Hematopoietic multipotent progenitor cell (in vitro differentiated cells): ENCODE results near the gene RIN3. TPM values are rescaled to one million over a fixed set of nuclear protein-coding genes. Genes with fewer than 3 reads are reported as not detected.
A peak's percentile ranks its signal among the peaks of the same experiment; 100 is the strongest.

Source experiments
- DNase-seq, 3 donors: peaks; one replicate each; pipeline ENCODE4 v3.0.0-alpha.2; 2011 to 2015; ENCODE audit warnings: low read depth in 2 of 3, low spot score in 2 of 3
- total RNA-seq: library from RNA; depleted of rRNA; stranded (reverse); fragments of >200 nt; gene quantifications from one replicate; pipeline ENCODE4 v1.2.3, GENCODE V29; 2012

Gene RIN3
- total RNA-seq, 1 donor: 73.5 TPM

DNA sequence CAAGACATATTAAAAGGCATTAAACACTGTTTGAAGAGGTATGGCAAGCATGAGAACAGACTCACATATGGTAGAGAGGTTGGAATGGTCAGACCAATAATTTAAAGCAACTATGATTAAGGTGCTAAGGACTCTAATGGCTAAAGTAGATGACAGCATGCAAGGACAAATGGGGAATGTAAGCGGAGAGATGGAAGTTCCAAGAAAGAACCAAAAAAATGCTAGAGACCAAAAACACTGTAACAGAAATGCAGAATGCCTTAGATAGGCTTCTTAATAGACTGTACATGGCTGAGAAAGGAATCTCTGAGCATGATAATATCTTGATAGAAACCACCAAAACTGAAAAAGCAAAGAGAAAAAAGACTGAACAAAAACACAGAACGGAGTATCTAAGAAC is 77.4 kb downstream of the RIN3 start:
- DNase-seq: no peak

DNA sequence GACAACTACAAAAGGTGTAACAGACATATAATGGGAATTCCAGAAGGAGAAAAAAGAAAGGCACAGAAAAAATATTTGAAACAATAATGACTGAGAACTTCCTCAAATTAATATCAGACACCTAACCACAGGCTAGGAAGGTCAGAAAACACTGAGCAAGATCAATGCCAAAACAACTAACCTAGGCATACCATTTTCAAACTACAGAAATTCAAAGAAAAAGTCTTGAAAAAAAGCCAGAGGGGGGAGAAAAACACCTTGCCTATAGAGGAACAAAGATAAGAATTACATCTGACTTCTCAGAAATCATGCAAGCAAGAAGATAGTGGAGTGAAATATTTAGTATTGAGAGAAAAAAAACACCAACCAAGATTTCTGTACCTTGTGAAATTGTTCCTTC is 77.8 kb downstream of the RIN3 start:
- DNase-seq: no peak

DNA sequence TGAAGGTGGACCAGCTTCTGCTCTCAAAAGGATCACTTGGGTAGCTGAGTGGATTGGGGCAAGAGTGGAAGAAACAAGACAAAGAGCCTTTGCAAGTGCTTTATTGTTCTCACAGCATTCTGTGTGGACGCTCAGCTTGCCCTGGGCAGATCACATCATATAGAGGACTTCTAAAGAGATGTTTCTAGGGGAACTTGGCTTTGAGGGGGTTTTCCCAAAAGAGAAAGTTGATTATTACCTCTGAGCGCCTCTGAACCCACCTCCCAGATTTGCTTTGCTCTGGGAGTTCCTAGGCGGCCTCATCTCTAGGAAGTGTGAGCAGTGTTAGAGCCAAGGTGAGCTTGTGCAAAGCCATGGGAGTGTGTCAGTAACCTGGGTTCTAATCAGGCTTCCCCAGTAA is 81.7 kb downstream of the RIN3 start:
- no peak for DNase-seq

DNA sequence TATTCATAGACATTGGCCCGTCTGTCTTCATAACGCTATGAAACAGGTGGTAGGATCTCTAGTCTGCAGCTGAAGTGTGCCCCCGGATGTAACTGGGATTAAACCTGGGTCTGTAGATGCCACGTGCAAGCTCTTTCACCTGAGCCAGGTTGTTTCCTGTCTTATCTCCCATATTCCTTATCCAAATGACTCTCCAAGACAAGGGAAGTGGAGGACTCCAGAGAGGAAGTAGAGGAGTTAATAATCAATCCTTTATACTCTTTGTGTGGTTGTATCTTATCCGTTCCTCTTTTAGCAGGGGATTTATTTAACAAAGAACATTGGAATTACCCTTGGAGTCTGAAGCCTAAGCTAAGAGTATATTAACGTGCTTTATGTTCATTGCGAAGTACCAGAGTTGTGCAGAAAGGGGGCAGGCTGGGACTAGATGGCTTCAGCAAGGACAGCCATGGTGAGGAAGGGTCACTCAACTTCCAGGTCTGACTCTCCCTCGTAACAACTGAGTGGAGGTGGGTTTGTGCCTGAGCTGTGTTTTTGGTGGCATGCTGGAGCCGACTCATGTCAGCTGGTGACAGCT is 82.8 kb downstream of the RIN3 start:
- no peak for DNase-seq

DNA sequence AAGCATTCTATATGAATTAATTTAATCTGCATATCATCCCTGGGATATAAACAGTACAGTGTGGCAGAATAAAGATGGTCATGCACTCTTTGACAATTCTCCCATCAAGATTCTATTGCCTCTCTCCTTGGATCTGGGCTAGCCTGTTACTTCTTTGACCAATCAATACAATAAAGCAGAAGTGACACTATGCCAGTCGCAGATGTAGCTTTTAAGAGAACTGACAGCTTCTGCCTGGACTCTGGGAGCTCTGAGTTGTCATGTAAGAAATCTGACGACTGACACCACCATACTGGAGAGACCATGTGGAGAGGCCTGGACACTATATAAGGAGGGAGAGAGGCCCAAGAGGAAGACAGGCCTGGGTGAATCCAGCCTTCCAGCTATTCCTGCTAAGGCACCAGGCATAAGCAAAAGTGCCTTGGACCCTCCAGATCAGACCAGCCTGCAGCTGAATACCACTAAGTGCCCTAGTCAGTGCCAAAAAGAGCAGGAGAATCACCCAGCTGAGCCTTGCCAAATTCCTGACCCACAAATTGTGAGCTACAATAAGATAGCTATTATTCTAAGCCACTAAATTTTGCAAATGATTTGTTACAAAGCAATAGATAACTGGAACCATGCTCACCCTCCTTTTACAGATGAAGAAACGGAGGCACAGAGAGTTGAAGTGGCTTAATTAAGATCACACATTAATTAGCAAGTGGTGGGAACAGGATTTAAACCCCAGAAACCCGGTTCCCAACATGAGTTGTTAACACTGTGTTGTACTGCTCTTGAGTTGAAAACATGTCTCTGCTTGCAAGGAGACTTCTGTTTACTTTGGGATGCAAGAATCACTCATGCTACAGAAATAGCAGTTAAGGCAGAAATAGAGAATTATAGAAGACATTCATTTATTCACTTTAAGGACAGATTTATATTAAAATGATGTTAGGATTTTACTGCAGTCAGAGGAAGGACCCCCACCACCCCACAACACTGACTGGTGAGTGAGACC is 84.6 kb downstream of the RIN3 start:
- DNase-seq: no peak

DNA sequence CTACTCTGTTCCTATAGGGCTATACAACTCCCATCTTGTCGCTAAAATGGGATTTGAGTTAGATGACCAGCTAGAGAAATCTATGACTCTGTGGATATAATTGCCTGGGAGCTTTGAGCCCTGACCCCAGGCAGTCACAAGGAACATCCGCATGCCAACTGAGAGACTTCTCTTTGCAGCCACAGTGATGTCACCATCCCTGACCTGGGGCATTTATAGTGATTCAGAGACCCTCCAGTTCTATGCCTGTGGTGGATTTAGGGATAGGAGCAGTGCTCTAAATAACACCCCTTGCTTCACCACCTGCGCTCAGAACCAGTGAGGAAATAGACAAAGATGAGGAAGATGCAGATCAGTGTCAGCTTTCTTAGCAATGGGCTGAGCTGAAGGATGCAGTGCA is 86.2 kb downstream of the RIN3 start:
- DNase-seq: no peak

DNA sequence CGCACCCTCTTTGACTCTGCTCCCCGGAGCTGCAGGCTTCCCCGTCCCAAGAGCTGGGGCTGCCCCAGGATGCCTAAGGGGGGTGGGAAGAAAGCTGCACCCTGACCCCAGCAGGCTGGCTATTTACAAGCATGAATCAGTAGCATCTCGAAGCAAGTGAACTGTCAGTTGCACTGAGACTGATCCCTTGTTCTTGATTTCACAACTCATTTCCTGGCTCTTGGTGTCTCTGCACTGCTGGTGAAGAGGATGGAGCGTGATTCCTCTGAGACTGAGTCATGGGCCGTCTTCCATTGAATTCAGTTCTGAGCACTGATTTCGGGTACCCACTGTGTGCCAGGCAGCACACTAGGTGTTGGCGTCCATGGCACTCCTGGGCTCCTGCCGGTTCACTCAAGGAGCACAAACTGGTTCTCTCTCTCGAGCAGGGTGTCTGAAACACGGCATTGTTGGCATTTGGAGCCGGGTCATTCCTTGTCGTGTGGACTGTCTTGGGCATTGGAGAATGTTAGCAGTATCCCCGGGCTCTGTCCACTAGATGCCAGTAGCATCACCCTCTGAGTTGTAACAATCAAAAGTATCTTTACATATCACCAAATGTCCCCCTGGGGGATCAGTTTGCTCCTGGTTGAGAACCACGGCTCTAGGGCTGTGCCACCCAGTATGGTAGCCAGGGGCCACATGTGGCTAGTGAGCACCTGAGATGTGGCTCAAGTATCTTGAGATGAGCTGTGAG is 86.9 kb downstream of the RIN3 start:
- no peak for DNase-seq

DNA sequence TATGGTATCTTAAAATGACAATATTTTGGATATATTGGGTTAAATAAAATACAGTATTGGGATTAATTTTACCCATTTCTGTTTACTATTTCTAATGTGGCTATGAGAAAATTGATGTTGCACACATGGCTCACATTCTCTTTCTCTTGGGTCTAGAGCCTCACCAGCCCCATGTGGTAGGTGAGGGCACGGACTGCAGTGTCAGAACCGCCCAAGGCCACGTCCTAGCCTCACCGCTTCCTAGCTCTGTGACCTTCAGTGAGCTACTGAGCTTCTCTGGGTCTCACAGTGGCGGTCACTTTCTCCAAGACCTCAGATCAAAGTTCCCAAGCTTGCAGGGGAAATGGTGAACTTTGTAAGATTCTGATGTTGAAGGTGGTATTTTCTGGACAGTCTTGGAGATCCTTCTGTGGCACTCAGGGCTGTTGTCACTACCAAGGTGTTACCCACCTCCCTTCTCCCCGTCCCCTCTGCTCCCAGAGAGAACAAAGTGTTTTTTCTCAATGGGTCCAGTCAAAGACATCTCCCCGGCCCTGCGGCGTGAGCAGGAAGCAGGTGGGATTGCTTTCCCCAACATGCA is 87.6 kb downstream of the RIN3 start:
- DNase-seq: no peak

DNA sequence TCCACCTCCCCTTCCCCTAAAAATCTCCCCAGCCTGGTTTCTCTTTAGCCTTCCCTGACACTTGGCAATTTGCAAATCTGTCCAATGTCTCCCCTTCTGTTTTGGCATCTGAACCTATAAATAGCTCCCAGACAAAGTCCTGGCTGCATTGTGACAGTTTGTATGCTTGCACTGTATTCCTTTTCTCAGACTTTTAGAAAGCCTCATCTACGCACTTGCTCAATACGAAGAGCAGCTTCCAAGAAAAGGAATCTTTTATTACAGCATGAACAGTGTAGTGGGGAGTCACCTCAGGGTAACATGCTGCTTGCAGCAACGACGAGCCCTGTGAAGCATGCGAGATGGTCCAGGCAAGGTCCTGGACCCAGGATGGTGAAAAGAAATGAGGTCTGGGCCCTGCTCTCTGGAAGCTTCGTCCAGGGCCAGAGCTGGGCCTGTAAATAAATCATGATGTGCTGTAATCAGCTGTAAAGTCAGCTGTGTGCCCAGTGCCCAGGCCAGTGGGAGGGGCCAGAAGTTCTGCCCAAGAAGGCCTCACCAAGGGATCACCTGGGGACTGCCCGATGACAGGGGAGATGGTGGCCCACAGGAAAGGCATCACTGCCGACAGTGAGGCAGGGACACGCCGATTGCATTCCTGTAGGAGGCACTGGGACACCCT is 88.3 kb downstream of the RIN3 start:
- no peak for DNase-seq

DNA sequence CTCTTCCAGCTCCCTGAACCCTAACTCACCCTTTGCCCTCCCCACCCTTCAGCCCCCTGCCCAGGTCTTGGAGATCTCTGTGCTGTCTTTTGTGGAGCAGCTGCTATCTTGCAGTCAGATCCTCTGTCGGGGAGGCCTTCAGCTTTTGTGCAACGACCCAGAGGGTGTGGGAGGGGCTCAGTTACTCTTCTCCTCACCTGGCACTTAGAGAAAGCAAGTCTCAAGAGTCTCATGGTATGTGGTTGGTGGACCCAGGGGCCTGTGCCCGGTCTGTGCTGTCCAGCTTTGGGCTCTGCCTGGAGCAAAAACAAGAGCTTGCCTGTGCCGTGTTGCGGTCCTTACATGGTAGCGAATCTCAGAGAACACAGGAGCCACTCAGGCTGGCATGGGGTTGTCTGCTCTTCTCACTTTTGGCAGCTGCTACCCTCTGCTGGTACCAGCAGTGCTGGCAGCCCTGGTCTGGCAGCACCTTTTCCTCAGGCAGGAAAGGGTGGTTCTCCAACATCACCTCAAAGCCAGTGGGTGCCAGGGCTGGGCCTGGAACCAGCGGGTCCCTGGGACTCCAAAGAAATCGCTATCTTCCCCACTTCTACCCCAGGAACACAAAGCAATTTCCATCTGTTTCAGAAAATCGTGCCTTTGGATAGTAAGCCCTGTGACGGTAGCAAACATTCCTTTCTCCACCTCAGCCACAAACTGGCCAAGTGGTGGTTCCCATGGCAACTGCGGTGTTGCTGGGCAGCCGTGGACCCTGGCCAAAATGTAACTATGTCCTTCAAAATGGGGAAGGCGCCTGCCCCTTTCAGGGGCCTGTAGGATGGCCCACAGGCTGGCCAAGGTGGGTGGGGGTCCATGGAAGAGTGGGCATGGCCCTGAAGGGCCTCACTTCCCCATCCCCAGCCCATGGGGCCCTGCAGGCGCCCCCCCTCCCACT is 90.0 kb downstream of the RIN3 start:
- DNase-seq: peak in 1 of 3 donors; percentile 61

DNA sequence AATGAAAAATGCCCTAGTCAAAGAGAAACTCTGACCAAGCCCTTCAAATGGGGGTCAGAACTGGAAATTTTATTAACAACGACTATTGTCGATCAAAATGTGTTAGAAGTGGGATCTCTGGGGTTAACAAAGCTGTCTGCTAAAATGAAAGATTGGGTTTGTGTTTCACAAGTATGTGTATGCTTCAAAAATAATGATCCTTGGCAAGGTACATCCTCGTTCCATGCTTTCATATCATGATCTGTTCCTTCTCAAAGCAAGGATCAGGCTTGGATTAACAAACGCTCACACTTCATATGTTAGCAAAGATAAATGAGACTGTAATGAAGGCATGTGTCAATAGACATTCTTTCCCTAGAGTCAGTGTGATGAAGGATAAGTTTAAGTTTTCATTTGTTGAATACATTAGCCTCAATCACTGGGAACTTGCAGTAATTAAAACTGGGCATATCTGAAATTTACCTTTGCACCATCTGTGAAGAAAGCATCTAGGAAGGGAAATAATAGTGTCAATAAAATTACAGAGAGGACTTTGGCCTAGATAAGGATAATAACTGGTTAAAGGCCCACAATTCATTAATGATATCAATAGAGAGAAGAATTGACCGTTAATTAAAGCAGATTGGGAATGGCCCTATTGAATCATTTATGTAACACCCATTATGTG is 91.8 kb downstream of the RIN3 start:
- DNase-seq: no peak

DNA sequence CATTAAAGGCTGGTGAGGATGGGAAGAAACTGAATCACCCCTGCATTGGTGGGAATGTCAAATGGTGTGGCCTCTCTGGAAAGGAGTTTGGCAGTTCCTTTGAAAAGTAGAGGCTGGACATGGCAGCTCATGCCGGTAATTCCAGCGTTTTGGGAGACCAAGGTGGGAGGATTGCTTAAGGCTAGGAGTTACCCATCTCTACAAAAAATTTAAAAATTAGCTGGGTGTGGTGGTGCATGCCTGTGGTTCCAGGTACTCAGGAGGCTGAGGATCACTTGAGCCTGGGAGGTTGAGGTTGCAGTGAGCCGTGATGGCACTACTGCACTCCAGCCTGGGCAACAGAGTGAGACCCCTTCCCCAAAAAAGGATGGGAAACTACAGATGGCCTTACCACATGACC is 93.7 kb downstream of the RIN3 start:
- no peak for DNase-seq

DNA sequence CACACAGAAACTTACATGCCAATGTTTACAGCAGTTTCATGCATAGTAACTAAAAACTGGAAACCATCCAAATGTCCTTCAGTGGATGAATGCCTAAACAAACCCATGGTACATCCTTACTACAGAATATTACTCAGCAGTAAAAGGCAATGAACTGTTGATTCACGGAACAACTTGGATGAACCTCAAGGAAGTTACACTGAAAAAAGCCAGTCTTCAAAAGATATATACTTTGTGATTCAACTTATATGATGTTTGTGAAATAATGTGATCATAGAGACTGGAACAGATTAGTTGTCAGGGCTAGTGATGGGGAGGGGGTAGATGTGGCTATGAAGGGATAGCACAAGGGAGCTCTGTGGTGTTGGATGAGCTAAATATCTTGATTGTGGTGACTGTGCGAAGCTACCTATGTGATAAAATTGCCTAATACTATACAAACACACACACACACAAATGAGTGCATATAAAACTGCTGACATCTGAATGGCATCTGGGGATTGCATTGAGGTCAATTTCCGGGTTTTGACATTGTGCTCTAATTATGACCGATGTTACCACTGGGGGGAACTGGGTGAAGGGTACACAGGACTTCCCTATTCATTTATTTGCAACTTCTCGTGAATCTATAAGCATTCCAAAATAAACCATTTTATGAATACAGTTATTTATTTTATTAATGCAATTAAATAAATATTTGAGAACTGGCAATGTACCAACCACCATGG is 94.3 kb downstream of the RIN3 start:
- DNase-seq: no peak

DNA sequence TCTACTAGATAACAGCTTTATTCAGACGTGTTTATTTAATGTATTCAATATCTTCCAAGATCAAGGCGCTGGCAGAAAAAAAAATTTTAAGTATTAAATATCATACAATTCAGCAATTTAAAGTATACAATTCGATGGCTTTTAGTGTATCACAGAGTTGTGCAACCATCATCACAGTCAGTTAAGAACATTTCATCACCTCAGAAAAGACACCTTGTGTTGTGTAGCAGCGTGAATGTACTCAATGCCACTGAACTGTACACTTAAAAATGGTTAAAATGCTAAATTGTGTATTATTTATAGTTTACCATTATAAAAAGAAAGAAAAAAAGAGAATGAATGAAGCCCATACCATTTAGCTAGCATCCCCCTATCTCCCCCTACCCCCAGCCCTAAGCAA is 96.4 kb downstream of the RIN3 start:
- DNase-seq: no peak

DNA sequence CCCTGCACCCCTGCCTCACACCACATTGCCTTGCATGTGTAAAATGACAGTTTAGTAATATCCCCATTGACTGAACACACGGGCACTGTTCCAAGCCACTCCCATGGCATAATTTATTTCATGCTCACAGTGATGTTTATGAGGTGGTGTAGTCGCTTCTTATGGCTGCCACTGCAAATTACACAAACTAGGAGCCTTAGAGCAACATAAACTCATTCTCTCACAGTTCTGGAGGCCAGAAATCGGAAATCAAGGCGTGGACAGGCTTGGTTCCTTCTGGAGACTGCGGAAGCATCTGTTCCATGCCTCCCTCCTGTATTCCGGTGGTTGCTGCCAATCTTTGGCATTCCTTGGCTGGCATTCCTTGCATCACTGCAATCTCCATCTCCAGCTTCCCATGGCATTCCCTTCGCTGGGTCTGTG is 97.3 kb downstream of the RIN3 start:
- DNase-seq: no peak

DNA sequence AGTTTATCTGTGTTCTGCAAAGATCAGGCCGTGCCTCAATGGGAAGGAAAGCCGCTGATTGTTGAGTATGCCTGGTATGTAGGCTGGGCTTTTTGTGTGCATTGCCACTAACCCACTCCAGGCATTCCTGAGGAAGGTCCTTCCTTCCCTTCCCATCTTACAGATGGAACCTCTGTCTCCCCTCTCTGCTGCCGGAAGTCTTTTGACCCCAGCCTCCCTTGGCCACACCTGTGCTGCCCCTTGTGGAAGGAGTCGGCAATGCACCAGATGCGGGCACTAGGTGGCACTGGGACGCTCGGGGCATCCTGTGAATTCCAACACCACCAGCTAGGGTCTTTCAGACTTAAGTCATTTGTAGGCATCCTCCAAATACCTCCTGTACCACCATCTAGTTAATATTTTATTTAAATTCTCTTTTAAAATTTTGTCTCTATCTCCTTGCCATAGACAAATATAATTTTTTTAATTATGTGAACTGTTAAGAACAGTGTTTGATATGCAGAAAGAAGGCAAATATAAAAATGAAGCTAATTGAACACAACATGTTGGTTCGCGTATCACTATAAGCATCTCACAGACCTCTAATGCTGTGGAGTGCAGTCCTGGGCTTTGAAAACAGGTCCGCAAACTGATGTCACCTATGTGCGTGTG is 99.6 kb downstream of the RIN3 start:
- peak; percentile 37 to 70 (median 62) for DNase-seq

DNA sequence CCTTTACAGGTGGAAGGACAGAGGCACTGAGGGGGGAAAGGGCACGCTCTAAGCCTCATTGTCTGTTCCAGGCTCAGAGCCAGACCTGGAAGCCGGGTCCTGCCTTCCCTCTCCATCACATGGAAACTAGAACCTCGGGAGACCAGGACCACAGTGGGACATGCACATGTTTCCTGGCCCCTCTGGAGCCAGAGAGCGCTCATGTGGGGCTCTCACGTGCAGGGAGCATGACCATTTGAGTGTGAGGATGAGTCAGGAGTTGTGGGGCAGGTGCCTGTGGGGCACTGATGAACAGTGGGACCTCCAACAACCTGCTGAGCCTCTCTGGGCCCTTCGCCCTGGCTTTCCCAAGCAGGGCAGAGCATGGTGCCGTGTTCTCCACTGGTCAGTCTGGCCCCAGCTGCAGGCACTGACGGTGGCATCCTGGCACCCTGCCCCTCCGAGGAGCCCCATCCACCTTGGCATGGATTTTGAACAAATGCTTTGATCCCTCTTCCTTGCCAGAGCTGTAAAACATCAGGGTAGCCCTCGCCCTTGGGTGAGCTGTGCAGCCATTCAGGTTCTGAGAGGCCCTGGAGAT is 100.2 kb downstream of the RIN3 start:
- DNase-seq: no peak
